Measurements from ENCODE around the gene HAUS2.
A peak's percentile ranks its signal among the peaks of the same experiment; 100 is the strongest.

The HAUS2 gene

DNA sequence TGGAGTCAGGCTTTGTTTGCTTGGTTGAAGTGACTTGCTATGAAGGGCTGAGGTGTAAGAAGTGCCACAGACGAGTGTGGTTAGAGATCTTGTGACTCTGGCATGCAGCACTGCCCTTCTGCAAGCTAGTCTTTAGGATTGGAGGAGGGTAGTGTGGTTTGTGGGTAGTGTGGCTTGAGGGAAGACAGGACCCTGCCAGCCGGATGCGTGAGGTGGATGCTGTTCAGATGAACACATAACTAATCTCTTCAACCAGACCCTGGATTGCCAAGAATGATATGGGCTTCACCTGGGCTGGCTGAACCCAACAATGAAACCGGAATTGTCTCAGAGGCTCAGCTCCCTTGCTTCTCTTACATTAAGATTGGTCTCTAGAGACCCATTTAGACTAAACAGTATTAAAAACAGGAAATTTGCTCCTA lies 59.5 kb downstream of the HAUS2 start:
- no peak overlapping the region; the same call in 1 of the 2 replicates for H3K9ac ChIP-seq (ENCODE audit: low read length)

DNA sequence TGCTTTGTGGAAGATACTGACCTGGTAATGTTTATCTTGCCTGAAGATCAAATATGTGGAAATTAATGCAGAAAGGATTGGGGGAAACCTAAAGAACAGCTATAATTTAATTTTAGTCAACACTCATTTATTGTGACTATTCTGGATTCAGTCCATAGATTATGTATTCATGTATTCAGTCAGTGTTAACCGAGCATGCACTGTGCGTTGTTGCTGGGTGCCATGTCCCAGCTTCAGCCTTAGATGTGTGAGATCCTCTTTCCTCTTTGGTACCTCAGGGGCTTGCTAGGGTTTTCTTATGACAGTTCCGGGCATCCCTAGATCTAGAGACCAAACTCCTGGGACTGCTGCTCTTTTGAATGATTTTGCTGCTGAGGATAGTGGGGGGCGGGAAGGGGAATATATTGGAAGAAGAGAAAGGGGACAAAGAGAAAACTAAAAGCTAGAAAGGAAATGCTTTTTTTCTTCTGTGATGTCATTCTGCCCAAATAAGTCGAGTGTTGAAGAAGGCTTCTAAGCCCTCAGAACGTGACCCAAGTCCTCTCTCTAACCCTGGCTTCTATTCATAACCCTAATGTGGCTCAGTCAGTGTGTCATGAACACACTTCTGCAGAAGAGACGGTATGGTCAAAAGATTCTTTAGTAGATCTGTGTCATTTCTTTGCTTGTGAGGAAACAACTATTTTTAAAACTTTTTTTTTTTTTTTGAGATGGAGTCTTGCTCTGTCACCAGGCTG lies 60.3 kb downstream of the HAUS2 start:
- TF ChIP-seq EZH2phosphoT487 (conservative IDR thresholded peaks at IDR 0.05; ENCODE audit: low read length), result no peak
- TF ChIP-seq, protein P1, sequence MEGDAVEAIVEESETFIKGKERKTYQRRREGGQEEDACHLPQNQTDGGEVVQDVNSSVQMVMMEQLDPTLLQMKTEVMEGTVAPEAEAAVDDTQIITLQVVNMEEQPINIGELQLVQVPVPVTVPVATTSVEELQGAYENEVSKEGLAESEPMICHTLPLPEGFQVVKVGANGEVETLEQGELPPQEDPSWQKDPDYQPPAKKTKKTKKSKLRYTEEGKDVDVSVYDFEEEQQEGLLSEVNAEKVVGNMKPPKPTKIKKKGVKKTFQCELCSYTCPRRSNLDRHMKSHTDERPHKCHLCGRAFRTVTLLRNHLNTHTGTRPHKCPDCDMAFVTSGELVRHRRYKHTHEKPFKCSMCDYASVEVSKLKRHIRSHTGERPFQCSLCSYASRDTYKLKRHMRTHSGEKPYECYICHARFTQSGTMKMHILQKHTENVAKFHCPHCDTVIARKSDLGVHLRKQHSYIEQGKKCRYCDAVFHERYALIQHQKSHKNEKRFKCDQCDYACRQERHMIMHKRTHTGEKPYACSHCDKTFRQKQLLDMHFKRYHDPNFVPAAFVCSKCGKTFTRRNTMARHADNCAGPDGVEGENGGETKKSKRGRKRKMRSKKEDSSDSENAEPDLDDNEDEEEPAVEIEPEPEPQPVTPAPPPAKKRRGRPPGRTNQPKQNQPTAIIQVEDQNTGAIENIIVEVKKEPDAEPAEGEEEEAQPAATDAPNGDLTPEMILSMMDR (IDR thresholded peaks at IDR 0.05; ENCODE audit: insufficient read depth, low read length, poor library complexity, severe bottlenecking), result no peak
- Histone ChIP-seq H3K27ac (ENCODE audit: low read depth, low read length) (peak overlapping the region; percentile 41), H3F3A (ENCODE audit: insufficient read depth) (peaks cover 6% of the 10 kb centered on the region; the same call in 1 of the 2 replicates), H3K27me3 (ENCODE audit: low read length) (no peaks in the 10 kb centered on the region), H3K79me2 (ENCODE audit: insufficient read depth, low read length) (no peaks in the 10 kb centered on the region), H3K36me3 (ENCODE audit: low read length) (no peaks in the 10 kb centered on the region), H2AFZ (ENCODE audit: low read depth, low read length, severe bottlenecking) (peak overlapping the region; percentile 24), H3K4me2 (ENCODE audit: low read depth, low read length, poor library complexity, severe bottlenecking) (peak overlapping the region; percentile 28), H4K20me1 (ENCODE audit: low read depth, low read length) (no peaks in the 10 kb centered on the region), H3K4me3 (ENCODE audit: insufficient read depth, low read length, poor library complexity, severe bottlenecking) (no peak overlapping the region), H3K9me2 (replicated peaks; ENCODE audit: insufficient read depth, low read length) (no peaks in the 10 kb centered on the region), H3K9me3 (ENCODE audit: insufficient read depth, low read length) (no peaks in the 10 kb centered on the region), H3K9ac (ENCODE audit: low read length) (no peak overlapping the region; the same call in 1 of the 2 replicates)

More for the DNA sequence above, 59.5 kb downstream of the HAUS2 start:
- H3K4me2 ChIP-seq (ENCODE audit: low read depth, low read length, poor library complexity, severe bottlenecking), result peak overlapping the region; percentile 28
- no peaks in the 10 kb centered on the region for H4K20me1 ChIP-seq (ENCODE audit: low read depth, low read length)
- no peaks in the 10 kb centered on the region for H3K36me3 ChIP-seq (ENCODE audit: low read length)
- no peaks in the 10 kb centered on the region for H3K79me2 ChIP-seq (ENCODE audit: insufficient read depth, low read length)
- H3F3A ChIP-seq (ENCODE audit: insufficient read depth), result peaks cover 6% of the 10 kb centered on the region; the same call in 1 of the 2 replicates
- peak overlapping the region; percentile 41 for H3K27ac ChIP-seq (ENCODE audit: low read depth, low read length)
- no peaks in the 10 kb centered on the region for H3K9me3 ChIP-seq (ENCODE audit: insufficient read depth, low read length)
- no peak overlapping the region for H3K4me3 ChIP-seq (ENCODE audit: insufficient read depth, low read length, poor library complexity, severe bottlenecking)
- TF ChIP-seq, protein P1 (IDR thresholded peaks at IDR 0.05; ENCODE audit: insufficient read depth, low read length, poor library complexity, severe bottlenecking), result no peak
- no peaks in the 10 kb centered on the region for H3K27me3 ChIP-seq (ENCODE audit: low read length)
- no peaks in the 10 kb centered on the region for H3K9me2 ChIP-seq (replicated peaks; ENCODE audit: insufficient read depth, low read length)
- no peak overlapping the region for H2AFZ ChIP-seq (ENCODE audit: low read depth, low read length, severe bottlenecking)

DNA sequence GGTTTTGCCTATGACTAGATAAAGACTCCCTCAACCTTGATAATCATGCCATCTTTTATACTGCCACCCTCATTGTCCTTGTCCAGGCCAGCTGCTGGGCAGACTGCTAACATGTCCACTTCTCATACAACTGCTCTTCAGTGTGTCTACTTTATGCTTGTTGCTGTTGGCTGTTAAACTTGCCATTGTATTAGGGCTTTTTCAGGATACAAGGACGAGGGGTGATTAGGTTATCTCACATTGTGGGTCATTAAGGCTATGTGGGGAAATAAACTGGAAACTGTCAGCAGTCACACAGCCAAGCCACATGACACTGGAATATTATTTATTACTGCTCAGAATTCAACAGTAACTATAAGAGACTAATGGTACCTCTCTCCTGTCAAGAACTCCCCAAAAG lies 62.9 kb downstream of the HAUS2 start:
- Histone ChIP-seq H3K9ac (ENCODE audit: low read length) (no peak overlapping the region), H3K4me2 (ENCODE audit: low read depth, low read length, poor library complexity, severe bottlenecking) (no peak overlapping the region), H3K27ac (ENCODE audit: low read depth, low read length) (no peak overlapping the region), H3F3A (ENCODE audit: insufficient read depth) (0 out of 2 replicates have a peak, but pooled peaks cover 6% of the 10 kb centered on the region), H3K79me2 (ENCODE audit: insufficient read depth, low read length) (no peaks in the 10 kb centered on the region), H3K4me3 (ENCODE audit: insufficient read depth, low read length, poor library complexity, severe bottlenecking) (no peak overlapping the region), H3K9me3 (ENCODE audit: insufficient read depth, low read length) (no peaks in the 10 kb centered on the region), H2AFZ (ENCODE audit: low read depth, low read length, severe bottlenecking) (no peak overlapping the region), H3K9me2 (replicated peaks; ENCODE audit: insufficient read depth, low read length) (no peaks in the 10 kb centered on the region), H3K27me3 (ENCODE audit: low read length) (no peaks in the 10 kb centered on the region), H3K36me3 (ENCODE audit: low read length) (no peaks in the 10 kb centered on the region), H4K20me1 (ENCODE audit: low read depth, low read length) (no peaks in the 10 kb centered on the region)
- TF ChIP-seq, protein P1 (IDR thresholded peaks at IDR 0.05; ENCODE audit: insufficient read depth, low read length, poor library complexity, severe bottlenecking), result no peak
- TF ChIP-seq EZH2phosphoT487 (conservative IDR thresholded peaks at IDR 0.05; ENCODE audit: low read length), result no peak
